Uterus (tissue), 4 donors: ENCODE data around the gene SIGLEC15. TPM values are rescaled to one million over a fixed set of nuclear protein-coding genes. Genes with fewer than 3 reads are reported as not detected.

ENCODE experiments used
- DNase-seq, 2 donors: peaks; one replicate each; pipeline ENCODE4 v3.0.0-alpha.2; 2019 to 2020
- H3K27ac ChIP-seq, 2 donors: fragments of 200-600 bp; sonication (generic); 1 replicate in 1 of 2; 2 replicates in 1 of 2; pipeline ENCODE4 v1.5.1; 2016 to 2018
- H3K27me3 ChIP-seq, 2 donors: fragments of 200-600 bp; sonication (generic); one replicate each; pipeline ENCODE4 v1.5.1; 2018 to 2019; ENCODE audit warnings: control low read depth in 1 of 2
- H3K36me3 ChIP-seq, 2 donors: fragments of 200-600 bp; sonication (generic); one replicate each; pipeline ENCODE4 v1.5.1; 2019; ENCODE audit warnings: control low read depth in 1 of 2
- H3K4me1 ChIP-seq, 2 donors: fragments of 200-600 bp; sonication (generic); one replicate each; pipeline ENCODE4 v1.5.1; 2018 to 2019; ENCODE audit warnings: control low read depth in 1 of 2
- H3K4me3 ChIP-seq, 2 donors: fragments of 200-600 bp; sonication (generic); 1 replicate in 1 of 2; 2 replicates in 1 of 2; pipeline ENCODE4 v1.5.1; 2018 to 2019; ENCODE audit warnings: mild to moderate bottlenecking in 1 of 2
- H3K9me3 ChIP-seq, 2 donors: fragments of 200-600 bp; sonication (generic); one replicate each; pipeline ENCODE4 v1.5.1; 2019; ENCODE audit warnings: control low read depth in 1 of 2
- POLR2A ChIP-seq, 2 donors: fragments of 450-650 bp; IDR thresholded peaks; one replicate each; pipeline ENCODE4 v1.6.1; 2016; ENCODE audit warnings: antibody characterized with exemption in 2 of 2, mild to moderate bottlenecking in 1 of 2, moderate library complexity in 1 of 2
- intact Hi-C: fragments of 100-400 bp; cut with DNase I; formaldehyde crosslinking; loops from one replicate; pipeline ENCODE4 v1.15.1; 2023; ENCODE audit warnings: low total_unique reads
- total RNA-seq, 4 donors: library from RNA; depleted of rRNA in 3 of 4; stranded (reverse); fragments of >200 nt in 3 of 4; gene quantifications; one replicate each; pipeline versions ENCODE4 v1.1.0 to v1.2.4, GENCODE V29; 2014 to 2023
- TF ChIP-seq, protein P1 (sequence below), 4 experiments: fragments of 200-600 bp in 2 of 4; fragments of 450-650 bp in 2 of 4; sonication (generic) in 2 of 4; IDR thresholded peaks; one replicate each; pipeline ENCODE4 v1.5.1; 2016 to 2019; ENCODE audit warnings: antibody characterized with exemption in 4 of 4, mild to moderate bottlenecking in 2 of 4, moderate library complexity in 1 of 4
- donor health status: DM: yes; HTN: yes; CAD: no.

Gene SIGLEC15
- total RNA-seq, 4 donors from 2014 or later = 2.8 TPM; not detected in 3

DNA sequence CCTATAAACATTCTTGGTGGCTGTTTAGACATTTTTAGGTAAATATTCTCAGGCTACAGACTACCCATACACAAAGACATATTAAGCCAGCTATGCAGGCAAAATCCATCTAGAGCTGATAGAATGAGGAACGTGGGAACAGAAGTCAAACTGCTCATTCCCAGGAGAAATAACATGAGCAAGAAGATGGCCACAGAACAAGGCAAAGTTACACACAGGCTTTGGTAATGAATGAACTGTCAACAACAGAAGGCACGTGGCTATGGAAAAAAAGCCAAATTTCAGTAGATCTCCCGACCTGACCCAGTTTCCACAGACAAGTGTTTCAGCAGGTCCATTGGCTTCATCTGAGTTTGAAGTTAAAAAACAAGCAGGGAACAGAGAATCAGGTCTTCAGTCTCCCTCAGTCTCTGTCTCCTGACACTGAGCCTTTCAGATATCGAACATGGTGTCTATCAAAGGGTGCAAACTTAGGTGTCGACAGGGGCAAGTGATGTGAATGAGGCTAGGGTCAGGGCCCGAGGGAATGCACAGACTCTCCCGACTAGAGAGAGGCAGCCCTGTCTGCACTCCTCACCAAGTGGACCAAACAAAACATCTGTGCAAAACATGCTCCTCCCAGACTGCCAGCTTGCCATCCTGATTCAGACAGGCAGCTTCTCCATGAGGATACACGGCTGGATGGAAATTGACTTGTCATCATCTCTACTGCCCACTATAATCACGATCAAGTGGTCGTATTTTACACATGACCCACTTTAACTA lies 25.9 kb downstream of the SIGLEC15 start:
- Histone ChIP-seq H3K27me3 (no peaks in the 10 kb centered on the region), H3K4me1 (no peaks in the 10 kb centered on the region), H3K9me3 (no peaks in the 10 kb centered on the region), H3K36me3 (no peaks in the 10 kb centered on the region), H3K27ac (no peak overlapping the region), H3K4me3 (no peak overlapping the region)
- no peak for DNase-seq
- no peak for TF ChIP-seq POLR2A (IDR thresholded peaks at IDR 0.05)
- TF ChIP-seq, protein P1, sequence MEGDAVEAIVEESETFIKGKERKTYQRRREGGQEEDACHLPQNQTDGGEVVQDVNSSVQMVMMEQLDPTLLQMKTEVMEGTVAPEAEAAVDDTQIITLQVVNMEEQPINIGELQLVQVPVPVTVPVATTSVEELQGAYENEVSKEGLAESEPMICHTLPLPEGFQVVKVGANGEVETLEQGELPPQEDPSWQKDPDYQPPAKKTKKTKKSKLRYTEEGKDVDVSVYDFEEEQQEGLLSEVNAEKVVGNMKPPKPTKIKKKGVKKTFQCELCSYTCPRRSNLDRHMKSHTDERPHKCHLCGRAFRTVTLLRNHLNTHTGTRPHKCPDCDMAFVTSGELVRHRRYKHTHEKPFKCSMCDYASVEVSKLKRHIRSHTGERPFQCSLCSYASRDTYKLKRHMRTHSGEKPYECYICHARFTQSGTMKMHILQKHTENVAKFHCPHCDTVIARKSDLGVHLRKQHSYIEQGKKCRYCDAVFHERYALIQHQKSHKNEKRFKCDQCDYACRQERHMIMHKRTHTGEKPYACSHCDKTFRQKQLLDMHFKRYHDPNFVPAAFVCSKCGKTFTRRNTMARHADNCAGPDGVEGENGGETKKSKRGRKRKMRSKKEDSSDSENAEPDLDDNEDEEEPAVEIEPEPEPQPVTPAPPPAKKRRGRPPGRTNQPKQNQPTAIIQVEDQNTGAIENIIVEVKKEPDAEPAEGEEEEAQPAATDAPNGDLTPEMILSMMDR (IDR thresholded peaks at IDR 0.05) = no peak
- intact Hi-C loops = no loop called here

DNA sequence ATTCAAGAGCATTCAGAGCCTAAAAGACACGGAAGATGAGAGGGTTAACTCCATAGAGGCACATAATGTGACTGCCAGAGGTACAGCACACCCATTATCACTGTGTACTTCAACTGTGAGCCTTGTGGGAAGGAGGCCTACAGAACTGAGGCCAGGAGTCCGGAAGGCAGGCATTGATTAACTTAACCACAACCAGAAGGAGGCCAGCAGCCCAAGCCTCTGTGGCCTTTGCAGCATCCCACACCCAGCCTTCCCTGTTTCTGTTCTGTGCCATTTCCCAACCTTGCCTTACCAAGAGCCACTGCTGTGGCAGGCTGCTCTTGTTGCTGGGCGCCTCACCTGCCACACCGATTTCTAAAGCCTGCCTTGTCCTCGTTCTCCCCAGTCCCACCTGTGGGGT lies 27.2 kb downstream of the SIGLEC15 start:
- H3K36me3 ChIP-seq = no peaks in the 10 kb centered on the region
- intact Hi-C loops = no loop called here
- no peak for DNase-seq
- no peaks in the 10 kb centered on the region for H3K27me3 ChIP-seq
- H3K9me3 ChIP-seq = no peaks in the 10 kb centered on the region
- no peaks in the 10 kb centered on the region for H3K4me1 ChIP-seq
- H3K4me3 ChIP-seq = no peak overlapping the region
- H3K27ac ChIP-seq = no peak overlapping the region
- TF ChIP-seq POLR2A (IDR thresholded peaks at IDR 0.05) = no peak
- TF ChIP-seq, protein P1 (IDR thresholded peaks at IDR 0.05) = no peak

DNA sequence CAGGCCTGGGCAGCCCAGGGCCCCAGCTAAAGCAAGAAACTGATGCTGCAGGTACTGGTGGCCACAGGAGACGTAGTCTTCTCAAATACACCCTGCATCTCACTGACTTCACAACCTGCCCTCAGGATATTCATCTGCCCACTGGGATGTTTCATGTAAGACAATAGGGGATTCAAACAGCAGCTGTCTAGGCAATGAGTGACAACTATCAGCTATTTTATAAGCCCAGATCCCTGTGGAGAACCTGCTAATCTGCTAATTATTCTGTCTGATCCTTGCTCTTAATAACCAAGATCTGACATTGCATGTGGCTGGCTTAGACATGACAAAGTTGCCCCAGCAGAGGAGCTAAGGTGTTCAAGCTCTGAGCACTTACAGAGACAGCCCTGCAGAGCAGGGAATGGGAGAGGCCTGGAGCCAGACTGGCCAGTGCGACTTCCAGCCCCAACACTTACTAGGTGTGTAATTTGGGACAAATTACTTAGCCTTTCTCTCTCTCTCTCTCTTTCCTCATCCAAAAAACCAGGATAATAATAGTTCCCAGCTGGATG lies 28.6 kb downstream of the SIGLEC15 start:
- Histone ChIP-seq H3K36me3 (no peaks in the 10 kb centered on the region), H3K27me3 (no peaks in the 10 kb centered on the region), H3K4me1 (no peaks in the 10 kb centered on the region), H3K4me3 (no peak overlapping the region), H3K27ac (no peak overlapping the region), H3K9me3 (no peaks in the 10 kb centered on the region)
- no peak for TF ChIP-seq POLR2A (IDR thresholded peaks at IDR 0.05)
- TF ChIP-seq, protein P1 (IDR thresholded peaks at IDR 0.05) = no peak
- DNase-seq = no peak
- intact Hi-C loops = no loop called here

DNA sequence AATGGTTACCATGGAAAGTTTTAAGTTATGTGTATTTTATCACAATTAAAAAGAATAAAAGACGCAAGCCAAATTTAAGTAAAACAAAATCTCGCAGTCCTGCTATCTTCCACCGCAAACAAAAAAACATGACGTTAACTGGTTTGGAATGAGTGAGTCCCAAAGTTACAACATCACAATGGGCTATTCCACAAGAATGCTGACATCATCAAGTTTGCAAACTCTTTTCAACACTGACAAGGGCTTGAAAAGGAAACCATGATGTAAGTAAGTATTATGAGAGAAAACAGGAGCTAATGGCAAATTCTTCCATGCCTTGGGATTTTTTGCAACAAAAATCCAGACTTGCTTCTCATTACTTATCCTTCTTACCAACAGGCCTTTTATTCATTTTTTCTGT lies 31.1 kb downstream of the SIGLEC15 start:
- intact Hi-C loops = no loop called here
- no peaks in the 10 kb centered on the region for H3K27me3 ChIP-seq
- H3K4me3 ChIP-seq = no peak overlapping the region
- DNase-seq = no peak
- H3K27ac ChIP-seq = no peak overlapping the region
- no peaks in the 10 kb centered on the region for H3K36me3 ChIP-seq
- H3K9me3 ChIP-seq = no peaks in the 10 kb centered on the region
- no peaks in the 10 kb centered on the region for H3K4me1 ChIP-seq
- TF ChIP-seq POLR2A (IDR thresholded peaks at IDR 0.05) = no peak

DNA sequence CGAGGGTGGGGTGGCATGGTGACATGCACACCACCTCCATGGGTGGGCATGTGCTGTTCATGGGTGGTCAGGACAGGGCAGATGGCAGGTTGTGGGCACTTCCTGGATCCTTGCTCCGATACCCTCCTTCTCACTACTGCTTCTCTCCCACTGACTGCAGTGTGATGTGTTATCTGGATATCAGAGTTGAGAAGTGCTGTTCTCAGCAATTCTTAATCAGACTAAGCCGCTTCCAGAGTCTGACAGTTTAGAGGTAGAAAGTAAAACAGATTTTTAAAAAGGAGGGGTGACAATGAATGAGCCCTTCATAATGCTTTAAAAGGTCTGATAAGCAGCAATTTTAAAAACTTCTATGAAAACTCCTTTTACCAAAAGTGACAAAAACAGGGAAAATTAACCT lies 33.9 kb downstream of the SIGLEC15 start:
- no peaks in the 10 kb centered on the region for H3K4me1 ChIP-seq
- intact Hi-C loops = no loop called here
- H3K36me3 ChIP-seq = no peaks in the 10 kb centered on the region
- no peak overlapping the region for H3K27ac ChIP-seq
- H3K27me3 ChIP-seq = no peaks in the 10 kb centered on the region
- no peak for DNase-seq
- H3K9me3 ChIP-seq = no peaks in the 10 kb centered on the region
- TF ChIP-seq POLR2A (IDR thresholded peaks at IDR 0.05) = no peak
- TF ChIP-seq, protein P1 (IDR thresholded peaks at IDR 0.05) = no peak
- H3K4me3 ChIP-seq = no peak overlapping the region
